ENCODE measurements around the gene SLC2A11.

GRCh38 chr22:23856721-23857605, 712 bp upstream of the SLC2A11 start:
- TF ChIP-seq CTCF (conservative IDR thresholded peaks at IDR 0.05; ENCODE audit: low read depth, low read length), result no peak
- TF ChIP-seq EZH2 (IDR thresholded peaks at IDR 0.05; ENCODE audit: low read length, unreplicated experiment), result no peak
